ENCODE data around the gene LZTFL1.

LZTFL1 gene

DNA sequence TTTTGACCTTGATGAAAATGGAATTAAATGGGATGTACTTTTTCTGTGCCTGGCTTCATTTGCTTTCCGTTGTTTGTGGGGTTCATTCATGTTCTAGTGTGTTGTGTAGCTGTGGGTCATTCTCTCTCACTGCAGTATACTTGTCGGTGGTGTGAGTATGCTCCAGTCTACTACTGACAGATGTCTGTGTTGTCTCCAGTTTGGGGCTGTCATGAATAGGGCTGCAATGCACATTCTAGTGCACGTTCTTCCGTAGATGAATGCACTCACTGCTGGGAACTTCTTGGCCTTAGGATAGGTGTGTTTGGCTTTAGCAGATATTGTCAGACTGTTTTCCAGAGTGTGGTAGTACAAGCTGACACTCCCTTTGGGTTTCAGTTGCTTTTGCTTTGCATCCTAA, 43.9 kb downstream of the LZTFL1 start:
- H3K4me3 ChIP-seq (ENCODE audit: low read length): no peak overlapping the region
- no peak for TF ChIP-seq CTCF (conservative IDR thresholded peaks at IDR 0.05; ENCODE audit: low read length)
- no peak for DNase-seq (ENCODE audit: low read depth)

GRCh38 chr3:45796902-45797637, 44.8 kb downstream of the LZTFL1 start:
- TF ChIP-seq CTCF (conservative IDR thresholded peaks at IDR 0.05; ENCODE audit: low read length): no peak
- H3K4me3 ChIP-seq (ENCODE audit: low read length): no peak overlapping the region
- DNase-seq (ENCODE audit: low read depth): no peak

DNA sequence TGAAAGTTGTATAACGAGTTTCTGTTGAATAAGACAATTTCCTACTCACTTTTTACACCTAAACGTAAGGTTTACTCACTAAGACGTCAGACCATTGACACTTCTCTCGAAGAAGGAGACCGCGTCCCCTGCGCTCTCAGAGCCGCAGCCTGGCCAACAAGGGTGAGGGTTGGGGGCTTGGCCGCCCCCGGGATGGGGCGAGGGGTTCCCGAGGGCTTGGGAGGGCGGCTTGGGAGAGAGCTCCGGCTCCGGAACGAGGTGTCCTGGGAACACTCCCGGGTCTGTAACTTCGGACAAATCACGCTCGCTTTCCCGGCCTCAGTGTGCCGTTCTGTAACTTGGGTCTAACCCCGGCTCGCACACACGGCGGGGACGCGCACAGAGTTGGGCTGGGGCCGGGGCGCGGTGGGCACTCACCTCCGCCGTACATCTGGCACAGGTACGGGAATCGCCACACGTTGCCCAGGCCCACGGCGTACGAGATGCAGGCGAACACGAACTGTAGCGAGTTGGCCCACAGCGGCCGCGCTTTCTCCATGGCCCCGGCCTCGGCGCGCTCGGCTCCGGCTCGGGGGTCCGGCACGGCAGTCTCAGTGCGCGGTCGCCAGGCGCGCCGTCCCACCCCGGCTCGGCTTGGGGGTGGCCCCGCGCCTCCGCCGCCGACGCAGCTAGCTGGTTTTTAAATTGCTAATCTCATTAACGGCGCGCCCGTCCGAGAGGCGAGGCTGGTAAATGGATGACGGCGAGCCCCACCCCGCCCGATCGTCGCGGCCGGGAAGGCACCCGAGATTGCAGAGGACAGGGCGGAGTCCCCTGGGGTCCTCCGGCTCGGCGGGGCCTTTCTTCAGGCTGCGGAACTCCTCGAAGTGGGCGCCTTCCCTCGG, 45.8 kb downstream of the LZTFL1 start, which contains the start of gene SLC6A20:
Gene SLC6A20, minus strand, starts transcription at position 655 of the 884 bp plus-strand sequence. Its CDS starts 117 bp downstream, at position 538.
- TF ChIP-seq CTCF (conservative IDR thresholded peaks at IDR 0.05; ENCODE audit: low read length): no peak
- no peak for DNase-seq (ENCODE audit: low read depth)
- H3K4me3 ChIP-seq (ENCODE audit: low read length): no peak within 1 kb of the TSS; the same call in 1 of the 2 replicates

- no peak for TF ChIP-seq CTCF (conservative IDR thresholded peaks at IDR 0.05; ENCODE audit: low read length)
- DNase-seq (ENCODE audit: low read depth): no peak
- no peak overlapping the region for H3K4me3 ChIP-seq (ENCODE audit: low read length)
Observed at GRCh38 chr3:45795509-45795881, 46.4 kb downstream of the LZTFL1 start.

DNA sequence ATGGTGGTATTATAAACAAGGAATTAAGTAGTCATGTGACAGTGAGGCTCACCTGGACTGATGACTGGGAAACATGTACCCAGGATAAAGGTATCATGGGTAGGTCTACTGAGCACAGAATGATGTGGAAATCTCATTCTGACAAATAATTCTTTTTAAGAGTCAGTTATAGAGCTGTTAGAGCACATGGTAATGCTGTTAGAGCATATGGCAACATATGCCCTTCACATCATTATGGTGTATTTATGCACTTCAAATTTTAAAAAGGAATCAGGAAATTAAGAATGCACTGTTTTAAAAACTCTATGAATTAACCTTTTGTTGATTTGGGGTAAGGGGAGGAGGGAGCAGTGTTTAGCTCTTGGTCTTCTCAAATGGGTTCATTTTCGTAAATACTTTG, 47.3 kb downstream of the LZTFL1 start:
- no peak for DNase-seq (ENCODE audit: low read depth)
- TF ChIP-seq CTCF (conservative IDR thresholded peaks at IDR 0.05; ENCODE audit: low read length): no peak
- H3K4me3 ChIP-seq (ENCODE audit: low read length): no peak overlapping the region

GRCh38 chr3:45794177-45794560, 47.8 kb downstream of the LZTFL1 start:
- no peak for DNase-seq (ENCODE audit: low read depth)
- no peak overlapping the region for H3K4me3 ChIP-seq (ENCODE audit: low read length)
- TF ChIP-seq CTCF (conservative IDR thresholded peaks at IDR 0.05; ENCODE audit: low read length): no peak
